HL-60 (cell line): ENCODE results near the gene CCM2.
"Not testable (repeated sequence)": the region's sequence is repeated elsewhere in the genome, so short reads cannot be mapped to it uniquely, and the experiment has no call there.

Source experiments
- DNase-seq, 2 experiments: peaks; one replicate each; pipeline ENCODE4 v3.0.0-alpha.2; 2010 to 2020; ENCODE audit warnings: low read depth in 1 of 2, low spot score in 1 of 2
- H3K27ac ChIP-seq: fragments of 250-450 bp; sonication (Bioruptor Pico); replicated peaks from 2 replicates; pipeline ENCODE4 v1.5.1; 2020; ENCODE audit warnings: mild to moderate bottlenecking, moderate library complexity
- H3K27me3 ChIP-seq: fragments of 250-450 bp; sonication (Bioruptor Pico); 2 replicates; pipeline ENCODE4 v1.5.1; 2021; ENCODE audit warnings: mild to moderate bottlenecking, moderate library complexity; ENCODE audit not compliant: insufficient read depth, poor library complexity, severe bottlenecking
- H3K4me3 ChIP-seq: replicated peaks from 2 replicates; pipeline ENCODE4 v1.5.1; 2011; ENCODE audit warnings: mild to moderate bottlenecking, control low read depth, low read length; ENCODE audit not compliant: insufficient read depth
- GABPA ChIP-seq: IDR thresholded peaks from 2 replicates; pipeline ENCODE4 v1.6.1; 2012; ENCODE audit warnings: low read depth
- POLR2AphosphoS5 ChIP-seq: IDR thresholded peaks from 2 replicates; pipeline ENCODE4 v1.6.1; 2012; ENCODE audit warnings: low read depth
- SPI1 ChIP-seq: IDR thresholded peaks from 2 replicates; pipeline ENCODE4 v1.6.1; 2012; ENCODE audit warnings: low read depth, mild to moderate bottlenecking, borderline replicate concordance
- TF ChIP-seq, protein P1 (sequence below): IDR thresholded peaks from one replicate; pipeline ENCODE4 v1.5.1; 2011; ENCODE audit warnings: low read length, control low read depth, inconsistent platforms; ENCODE audit not compliant: insufficient read depth
- TF ChIP-seq, protein P2 (sequence below): IDR thresholded peaks from 2 replicates; pipeline ENCODE4 v1.6.1; 2012; ENCODE audit warnings: low read depth; ENCODE audit not compliant: insufficient replicate concordance

The CCM2 gene

DNA sequence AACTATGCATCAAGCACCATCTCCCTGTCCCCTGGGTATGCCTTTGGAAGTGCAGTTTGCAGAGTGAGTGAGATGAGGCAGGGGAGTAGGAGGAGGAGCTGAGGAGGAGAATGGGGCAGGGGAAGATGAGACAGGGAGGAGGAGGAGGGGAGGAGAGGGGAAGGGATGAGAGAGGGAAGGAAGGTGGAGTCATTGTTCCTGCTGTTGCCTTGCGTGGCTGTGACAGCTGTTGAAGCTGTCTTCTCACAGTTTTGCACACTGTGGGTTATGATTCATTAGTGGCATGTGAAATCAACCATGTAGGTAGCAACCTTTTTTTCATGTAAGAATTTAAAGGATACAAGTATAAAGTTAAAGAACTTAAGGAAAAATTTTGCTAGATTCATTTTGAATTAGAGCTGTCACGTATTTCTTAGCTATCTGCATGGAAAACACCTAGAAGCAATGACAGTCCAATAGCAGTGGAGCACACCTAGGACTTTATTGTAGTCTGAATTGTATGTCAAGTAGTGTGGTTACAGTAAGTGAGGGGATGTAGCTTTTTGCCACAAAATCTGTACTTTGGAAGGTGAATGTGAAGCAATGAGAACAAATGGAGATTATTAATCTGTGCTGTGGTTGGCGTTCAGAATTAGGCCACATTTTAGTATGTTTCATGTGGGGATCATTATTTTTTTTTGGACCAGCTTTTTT, 21.7 kb downstream of the CCM2 start:
- peak in 1 of 2 experiments; percentile 71 for DNase-seq
- TF ChIP-seq POLR2AphosphoS5 (no peak), GABPA (no peak), SPI1 (no peak)
- peak overlapping the region; percentile 35 for H3K27ac ChIP-seq
- H3K27me3 ChIP-seq, result no peaks in the 10 kb centered on the region
- H3K4me3 ChIP-seq, result no peak overlapping the region

- DNase-seq, result no peak
- Histone ChIP-seq H3K27ac (no peak overlapping the region), H3K4me3 (no peak overlapping the region), H3K27me3 (no peaks in the 10 kb centered on the region)
- TF ChIP-seq POLR2AphosphoS5, result no peak
- TF ChIP-seq, protein P1, sequence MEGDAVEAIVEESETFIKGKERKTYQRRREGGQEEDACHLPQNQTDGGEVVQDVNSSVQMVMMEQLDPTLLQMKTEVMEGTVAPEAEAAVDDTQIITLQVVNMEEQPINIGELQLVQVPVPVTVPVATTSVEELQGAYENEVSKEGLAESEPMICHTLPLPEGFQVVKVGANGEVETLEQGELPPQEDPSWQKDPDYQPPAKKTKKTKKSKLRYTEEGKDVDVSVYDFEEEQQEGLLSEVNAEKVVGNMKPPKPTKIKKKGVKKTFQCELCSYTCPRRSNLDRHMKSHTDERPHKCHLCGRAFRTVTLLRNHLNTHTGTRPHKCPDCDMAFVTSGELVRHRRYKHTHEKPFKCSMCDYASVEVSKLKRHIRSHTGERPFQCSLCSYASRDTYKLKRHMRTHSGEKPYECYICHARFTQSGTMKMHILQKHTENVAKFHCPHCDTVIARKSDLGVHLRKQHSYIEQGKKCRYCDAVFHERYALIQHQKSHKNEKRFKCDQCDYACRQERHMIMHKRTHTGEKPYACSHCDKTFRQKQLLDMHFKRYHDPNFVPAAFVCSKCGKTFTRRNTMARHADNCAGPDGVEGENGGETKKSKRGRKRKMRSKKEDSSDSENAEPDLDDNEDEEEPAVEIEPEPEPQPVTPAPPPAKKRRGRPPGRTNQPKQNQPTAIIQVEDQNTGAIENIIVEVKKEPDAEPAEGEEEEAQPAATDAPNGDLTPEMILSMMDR, result no peak
- no peak for TF ChIP-seq SPI1
- TF ChIP-seq, protein P2, sequence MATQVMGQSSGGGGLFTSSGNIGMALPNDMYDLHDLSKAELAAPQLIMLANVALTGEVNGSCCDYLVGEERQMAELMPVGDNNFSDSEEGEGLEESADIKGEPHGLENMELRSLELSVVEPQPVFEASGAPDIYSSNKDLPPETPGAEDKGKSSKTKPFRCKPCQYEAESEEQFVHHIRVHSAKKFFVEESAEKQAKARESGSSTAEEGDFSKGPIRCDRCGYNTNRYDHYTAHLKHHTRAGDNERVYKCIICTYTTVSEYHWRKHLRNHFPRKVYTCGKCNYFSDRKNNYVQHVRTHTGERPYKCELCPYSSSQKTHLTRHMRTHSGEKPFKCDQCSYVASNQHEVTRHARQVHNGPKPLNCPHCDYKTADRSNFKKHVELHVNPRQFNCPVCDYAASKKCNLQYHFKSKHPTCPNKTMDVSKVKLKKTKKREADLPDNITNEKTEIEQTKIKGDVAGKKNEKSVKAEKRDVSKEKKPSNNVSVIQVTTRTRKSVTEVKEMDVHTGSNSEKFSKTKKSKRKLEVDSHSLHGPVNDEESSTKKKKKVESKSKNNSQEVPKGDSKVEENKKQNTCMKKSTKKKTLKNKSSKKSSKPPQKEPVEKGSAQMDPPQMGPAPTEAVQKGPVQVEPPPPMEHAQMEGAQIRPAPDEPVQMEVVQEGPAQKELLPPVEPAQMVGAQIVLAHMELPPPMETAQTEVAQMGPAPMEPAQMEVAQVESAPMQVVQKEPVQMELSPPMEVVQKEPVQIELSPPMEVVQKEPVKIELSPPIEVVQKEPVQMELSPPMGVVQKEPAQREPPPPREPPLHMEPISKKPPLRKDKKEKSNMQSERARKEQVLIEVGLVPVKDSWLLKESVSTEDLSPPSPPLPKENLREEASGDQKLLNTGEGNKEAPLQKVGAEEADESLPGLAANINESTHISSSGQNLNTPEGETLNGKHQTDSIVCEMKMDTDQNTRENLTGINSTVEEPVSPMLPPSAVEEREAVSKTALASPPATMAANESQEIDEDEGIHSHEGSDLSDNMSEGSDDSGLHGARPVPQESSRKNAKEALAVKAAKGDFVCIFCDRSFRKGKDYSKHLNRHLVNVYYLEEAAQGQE, result no peak
- no peak for TF ChIP-seq GABPA
Observed at GRCh38 chr7:45024126-45024744, 24.2 kb downstream of the CCM2 start.

DNA sequence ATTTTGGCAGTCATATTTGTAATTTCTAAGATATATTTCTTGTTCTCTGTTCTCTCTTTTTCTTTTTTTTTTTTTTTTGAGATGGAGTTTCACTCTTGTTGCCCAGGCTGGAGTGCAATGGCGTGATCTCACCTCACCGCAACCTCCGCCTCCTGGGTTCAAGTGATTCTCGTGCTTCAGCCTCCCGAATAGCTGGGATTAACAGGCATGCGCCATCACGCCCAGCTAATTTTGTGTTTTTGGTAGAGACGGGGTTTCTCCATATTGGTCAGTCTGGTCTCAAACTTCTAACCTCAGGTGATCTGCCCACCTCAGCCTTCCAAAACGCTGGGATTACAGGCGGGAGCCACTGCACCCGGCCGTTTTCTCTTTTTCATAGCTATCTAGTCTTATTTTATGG, 25.5 kb downstream of the CCM2 start:
- H3K27ac ChIP-seq, result peak overlapping the region; percentile 96
- not testable (repeated sequence) for H3K27me3 ChIP-seq, DNase-seq, H3K4me3 ChIP-seq

- Histone ChIP-seq H3K4me3 (no peak overlapping the region), H3K27ac (peak overlapping the region; percentile 96), H3K27me3 (no peaks in the 10 kb centered on the region)
- DNase-seq, result no peak
- TF ChIP-seq, protein P2, result no peak
- TF ChIP-seq, protein P1, result no peak
- TF ChIP-seq POLR2AphosphoS5, result no peak
- no peak for TF ChIP-seq GABPA
- no peak for TF ChIP-seq SPI1
Observed at GRCh38 chr7:45026013-45026412, 26.0 kb downstream of the CCM2 start.
